Suprapubic skin (tissue), 4 donors: ENCODE measurements around the gene SLC35E4.
"Not testable (repeated sequence)": the region's sequence is repeated elsewhere in the genome, so short reads cannot be mapped to it uniquely, and the experiment has no call there.

Experiments used
- EP300 ChIP-seq: sonication (generic); formaldehyde crosslinking; IDR thresholded peaks from one replicate; pipeline ENCODE4 v1.6.1; 2017; ENCODE audit warnings: antibody characterized with exemption
- POLR2A ChIP-seq, 2 donors: fragments of 450-650 bp; IDR thresholded peaks; one replicate each; pipeline ENCODE4 v1.6.1; 2017; ENCODE audit warnings: antibody characterized with exemption in 2 of 2, mild to moderate bottlenecking in 2 of 2, moderate library complexity in 2 of 2
- POLR2AphosphoS5 ChIP-seq, 3 donors: sonication (generic); formaldehyde crosslinking; IDR thresholded peaks; one replicate each; pipeline ENCODE4 v1.6.1; 2017; ENCODE audit warnings: antibody characterized with exemption in 3 of 3
- TF ChIP-seq, protein P1 (sequence below), 2 donors: fragments of 200-600 bp in 1 of 2; fragments of 450-650 bp in 1 of 2; sonication (generic) in 1 of 2; IDR thresholded peaks; one replicate each; pipeline ENCODE4 v1.5.1; 2016 to 2019; ENCODE audit warnings: antibody characterized with exemption in 2 of 2, mild to moderate bottlenecking in 1 of 2, moderate library complexity in 1 of 2

DNA sequence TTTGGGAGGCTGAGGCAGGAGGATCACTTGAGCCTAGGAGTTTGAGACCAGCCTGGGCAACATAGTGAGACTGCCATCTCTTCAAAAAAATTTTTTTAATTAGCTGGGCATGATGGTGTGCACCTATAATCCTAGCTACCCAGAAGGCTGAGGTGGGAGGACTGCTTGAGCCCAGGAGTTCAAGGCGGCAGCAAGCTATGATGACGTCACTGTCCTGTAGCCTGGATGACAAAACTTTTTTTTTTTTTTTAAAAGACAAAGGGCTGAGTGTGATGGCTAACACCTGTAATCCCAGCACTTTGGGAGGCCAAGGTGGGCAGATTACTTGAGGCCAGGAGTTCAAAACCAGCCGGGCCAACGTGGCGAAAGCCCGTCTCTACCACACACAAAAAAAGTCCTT, 15.7 kb upstream of the SLC35E4 start:
- TF ChIP-seq, protein P1, sequence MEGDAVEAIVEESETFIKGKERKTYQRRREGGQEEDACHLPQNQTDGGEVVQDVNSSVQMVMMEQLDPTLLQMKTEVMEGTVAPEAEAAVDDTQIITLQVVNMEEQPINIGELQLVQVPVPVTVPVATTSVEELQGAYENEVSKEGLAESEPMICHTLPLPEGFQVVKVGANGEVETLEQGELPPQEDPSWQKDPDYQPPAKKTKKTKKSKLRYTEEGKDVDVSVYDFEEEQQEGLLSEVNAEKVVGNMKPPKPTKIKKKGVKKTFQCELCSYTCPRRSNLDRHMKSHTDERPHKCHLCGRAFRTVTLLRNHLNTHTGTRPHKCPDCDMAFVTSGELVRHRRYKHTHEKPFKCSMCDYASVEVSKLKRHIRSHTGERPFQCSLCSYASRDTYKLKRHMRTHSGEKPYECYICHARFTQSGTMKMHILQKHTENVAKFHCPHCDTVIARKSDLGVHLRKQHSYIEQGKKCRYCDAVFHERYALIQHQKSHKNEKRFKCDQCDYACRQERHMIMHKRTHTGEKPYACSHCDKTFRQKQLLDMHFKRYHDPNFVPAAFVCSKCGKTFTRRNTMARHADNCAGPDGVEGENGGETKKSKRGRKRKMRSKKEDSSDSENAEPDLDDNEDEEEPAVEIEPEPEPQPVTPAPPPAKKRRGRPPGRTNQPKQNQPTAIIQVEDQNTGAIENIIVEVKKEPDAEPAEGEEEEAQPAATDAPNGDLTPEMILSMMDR (IDR thresholded peaks at IDR 0.05), result not testable (repeated sequence)
- TF ChIP-seq POLR2A (IDR thresholded peaks at IDR 0.05); POLR2AphosphoS5 (IDR thresholded peaks at IDR 0.05); EP300: not testable (repeated sequence)
